Measurements from ENCODE around the gene CCL5. TPM values are rescaled to one million over a fixed set of nuclear protein-coding genes. Genes with fewer than 3 reads are reported as not detected.

CCL5 gene
- total RNA-seq, 4 donors from 2014 or later, result 5.5 to 10.7 (median 6.0) TPM

GRCh38 chr17:35906926-35907637, 26.9 kb upstream of the CCL5 start:
- no peak for ATAC-seq (ENCODE audit: low FRiP score)
- no peak for DNase-seq (ENCODE audit: low spot score)
- TF ChIP-seq CTCF (IDR thresholded peaks at IDR 0.05), result no peak

- no peak for TF ChIP-seq CTCF (IDR thresholded peaks at IDR 0.05)
- DNase-seq (ENCODE audit: low spot score), result no peak
- ATAC-seq (ENCODE audit: low FRiP score), result no peak
Measured at GRCh38 chr17:35906191-35906925, 26.2 kb upstream of the CCL5 start.

- no peak for ATAC-seq (ENCODE audit: low FRiP score)
- DNase-seq (ENCODE audit: low spot score), result no peak
Measured at GRCh38 chr17:35903451-35903850, 23.3 kb upstream of the CCL5 start.

GRCh38 chr17:35901631-35902175, 21.5 kb upstream of the CCL5 start:
- no peak for ATAC-seq (ENCODE audit: low FRiP score)
- DNase-seq (ENCODE audit: low spot score), result no peak
- TF ChIP-seq CTCF (IDR thresholded peaks at IDR 0.05), result no peak

More at GRCh38 chr17:35903451-35903850, 23.3 kb upstream of the CCL5 start:
- no peak for TF ChIP-seq CTCF (IDR thresholded peaks at IDR 0.05)

- no peak for TF ChIP-seq CTCF (IDR thresholded peaks at IDR 0.05)
- ATAC-seq (ENCODE audit: low FRiP score), result no peak
- no peak for DNase-seq (ENCODE audit: low spot score)
Measured at GRCh38 chr17:35900708-35901480, 20.7 kb upstream of the CCL5 start.

- DNase-seq (ENCODE audit: low spot score) (no peak), ATAC-seq (ENCODE audit: low FRiP score) (no peak)
- no peak for TF ChIP-seq CTCF (IDR thresholded peaks at IDR 0.05)
Measured at GRCh38 chr17:35900280-35900679, 20.1 kb upstream of the CCL5 start.

Data from omental fat pad (tissue), 4 donors.